K562 (cell line): ENCODE results near the gene HPN. TPM values are rescaled to one million over a fixed set of nuclear protein-coding genes. Genes with fewer than 3 reads are reported as not detected.

Experiments used
- ATF7 ChIP-seq: fragments of 450-650 bp; IDR thresholded peaks from 2 replicates; pipeline ENCODE4 v1.7.1; 2014; ENCODE audit warnings: mild to moderate bottlenecking, moderate library complexity
- CHD1 ChIP-seq: fragments of 200-600 bp; sonication (generic); IDR thresholded peaks from one replicate; pipeline ENCODE4 v1.6.1; 2012; ENCODE audit warnings: mild to moderate bottlenecking, moderate library complexity, low read length, inconsistent platforms
- FOXK2 ChIP-seq, 2 experiments: fragments of 450-650 bp; IDR thresholded peaks in 1 of 2; conservative IDR thresholded peaks in 1 of 2; 2 replicates each; pipeline ENCODE4 v1.6.1; 2016; ENCODE audit warnings: low read depth in 2 of 2, mild to moderate bottlenecking in 1 of 2
- MAFK ChIP-seq: IDR thresholded peaks from 2 replicates; pipeline ENCODE4 v1.6.1; 2011; ENCODE audit warnings: low read length, improper control_type of control experiment
- NELFE ChIP-seq: IDR thresholded peaks from 2 replicates; pipeline ENCODE4 v1.6.1; 2011; ENCODE audit warnings: mild to moderate bottlenecking; ENCODE audit not compliant: insufficient read depth, insufficient read length
- POU5F1 ChIP-seq: fragments of 150-350 bp; IDR thresholded peaks from 2 replicates; pipeline ENCODE4 v1.6.1; 2014; ENCODE audit warnings: borderline replicate concordance, low read length, low read depth, mild to moderate bottlenecking; ENCODE audit not compliant: partially characterized antibody
- RNF2 ChIP-seq: sonication (generic); IDR thresholded peaks from 2 replicates; pipeline ENCODE4 v1.6.1; 2016
- SMARCA5 ChIP-seq: fragments of 450-650 bp; IDR thresholded peaks from 2 replicates; pipeline ENCODE4 v1.6.1; 2016
- ZC3H8 ChIP-seq: fragments of 450-650 bp; IDR thresholded peaks from 2 replicates; pipeline ENCODE4 v1.6.1; 2017
- ZNF143 ChIP-seq: sonication (generic); formaldehyde crosslinking; IDR thresholded peaks from 2 replicates; pipeline ENCODE4 v1.9.0; 2022; ENCODE audit warnings: mild to moderate bottlenecking, missing genetic modification reagents
- polyA plus RNA-seq, 8 experiments: library from polyadenylated mRNA; depleted of rRNA in 4 of 8; stranded (reverse) in 5 of 8; unstranded in 3 of 8; fragments of >200 nt; fragmentation: Nextera tagmentation in 2 of 8; fragmentation: Illumina TruSeq in 1 of 8; extraction: Ambion mirVana in 2 of 8; extraction: Trizol in 1 of 8; gene quantifications; 2 replicates each; pipeline versions ENCODE4 v1.2.1 to v1.2.3, GENCODE V29; 2011 to 2014; ENCODE audit warnings: inconsistent platforms in 1 of 8, missing spikeins in 1 of 8
- total RNA-seq, 7 experiments: library from RNA; depleted of rRNA in 6 of 7; stranded (reverse); fragments of >200 nt in 6 of 7; fragmentation: Illumina TruSeq in 2 of 7; extraction: Trizol in 2 of 7; gene quantifications; 2 replicates each; pipeline versions ENCODE4 v1.2.1 to v1.2.3, GENCODE V29; 2011 to 2021; ENCODE audit warnings: low replicate concordance in 1 of 7
- TF ChIP-seq, protein P1 (sequence below): IDR thresholded peaks from 2 replicates; pipeline ENCODE4 v1.6.1; 2014; ENCODE audit warnings: antibody characterized with exemption
- TF ChIP-seq, protein P2 (sequence below), 2 experiments: fragments of 450-650 bp in 1 of 2; sonication (generic) in 1 of 2; formaldehyde crosslinking in 1 of 2; IDR thresholded peaks in 1 of 2; conservative IDR thresholded peaks in 1 of 2; 2 replicates each; pipeline versions ENCODE4 v1.6.1 to v1.8.1; 2016 to 2023; ENCODE audit warnings: mild to moderate bottlenecking in 2 of 2, moderate library complexity in 2 of 2, inconsistent platforms in 1 of 2, missing genetic modification reagents in 1 of 2
- TF ChIP-seq, protein P3 (sequence below), 3 experiments: fragments of 200-800 bp in 1 of 3; fragments of 250-450 bp in 1 of 3; fragments of 450-650 bp in 1 of 3; sonication (Bioruptor Pico) in 1 of 3; sonication (Bioruptor generic) in 1 of 3; formaldehyde crosslinking in 1 of 3; IDR thresholded peaks; 2 replicates each; pipeline versions ENCODE4 v1.6.1 to v1.8.0; 2016 to 2022; ENCODE audit warnings: mild to moderate bottlenecking in 2 of 3, missing genetic modification characterization in 2 of 3, missing compliant biosample characterization in 1 of 3, moderate library complexity in 1 of 3
- TF ChIP-seq, protein P4 (sequence below): conservative IDR thresholded peaks from 2 replicates; pipeline ENCODE4 v1.6.1; 2011; ENCODE audit warnings: low read depth, mild to moderate bottlenecking, low read length; ENCODE audit not compliant: control insufficient read depth
- TF ChIP-seq, protein P5 (sequence below): fragments of 450-650 bp; IDR thresholded peaks from 2 replicates; pipeline ENCODE4 v1.6.1; 2016
- TF ChIP-seq, protein P6 (sequence below), 2 experiments: fragments of 450-650 bp; conservative IDR thresholded peaks; 2 replicates each; pipeline ENCODE4 v1.6.1; 2017; ENCODE audit warnings: mild to moderate bottlenecking in 2 of 2, moderate library complexity in 2 of 2

The HPN gene
- total and polyA plus RNA-seq, 9 of the 15 experiments (the other 6 are each of a cell fraction or from before 2014, with no cell fraction given), result 0.10 to 0.20 TPM; not detected in 7

DNA sequence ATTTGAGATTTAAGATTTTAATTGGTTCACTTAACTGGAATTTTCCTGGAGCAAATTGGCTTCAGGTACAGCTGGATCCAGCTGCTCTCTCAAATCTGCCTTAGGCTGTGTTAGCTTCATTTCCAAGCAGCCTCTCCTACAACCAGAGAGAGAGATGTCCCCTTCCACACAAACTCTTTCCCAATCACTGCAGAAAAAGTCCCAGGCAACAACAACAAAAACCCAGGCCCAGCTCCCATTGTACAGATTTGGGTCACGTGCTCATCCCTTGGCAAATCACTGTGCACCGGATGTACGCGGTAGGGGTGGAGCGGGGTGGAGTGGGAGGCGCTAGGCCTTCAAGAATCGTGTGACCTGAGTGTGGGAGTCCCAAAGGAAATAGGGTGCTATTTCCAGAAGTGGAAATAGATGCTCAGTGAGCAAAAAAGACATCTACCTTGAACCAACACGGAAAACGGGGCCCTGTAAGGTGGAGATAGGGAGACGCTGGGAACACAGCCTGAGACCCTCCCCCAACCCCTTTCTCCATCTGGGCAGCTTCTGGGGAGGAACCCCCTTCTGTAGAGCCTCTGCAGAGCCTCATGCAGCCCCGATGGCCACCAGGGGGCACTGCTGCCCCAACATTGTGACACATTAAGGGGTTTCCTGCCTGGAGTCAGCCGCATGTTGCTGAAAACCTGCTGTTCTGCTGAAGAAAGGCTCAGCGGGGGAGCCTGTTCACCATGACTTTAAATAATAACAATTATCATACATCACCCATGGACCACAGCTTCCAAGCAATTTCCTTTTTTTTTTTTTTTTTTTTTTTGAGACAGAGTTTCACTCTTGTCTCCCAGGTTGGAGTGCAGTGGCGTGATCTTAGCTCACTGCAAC, 25.4 kb downstream of the HPN start (continued):
- TF ChIP-seq, protein P1, sequence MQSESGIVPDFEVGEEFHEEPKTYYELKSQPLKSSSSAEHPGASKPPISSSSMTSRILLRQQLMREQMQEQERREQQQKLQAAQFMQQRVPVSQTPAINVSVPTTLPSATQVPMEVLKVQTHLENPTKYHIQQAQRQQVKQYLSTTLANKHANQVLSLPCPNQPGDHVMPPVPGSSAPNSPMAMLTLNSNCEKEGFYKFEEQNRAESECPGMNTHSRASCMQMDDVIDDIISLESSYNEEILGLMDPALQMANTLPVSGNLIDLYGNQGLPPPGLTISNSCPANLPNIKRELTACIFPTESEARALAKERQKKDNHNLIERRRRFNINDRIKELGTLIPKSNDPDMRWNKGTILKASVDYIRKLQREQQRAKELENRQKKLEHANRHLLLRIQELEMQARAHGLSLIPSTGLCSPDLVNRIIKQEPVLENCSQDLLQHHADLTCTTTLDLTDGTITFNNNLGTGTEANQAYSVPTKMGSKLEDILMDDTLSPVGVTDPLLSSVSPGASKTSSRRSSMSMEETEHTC, result no peak
- TF ChIP-seq POU5F1, result no peak
- TF ChIP-seq, protein P2, sequence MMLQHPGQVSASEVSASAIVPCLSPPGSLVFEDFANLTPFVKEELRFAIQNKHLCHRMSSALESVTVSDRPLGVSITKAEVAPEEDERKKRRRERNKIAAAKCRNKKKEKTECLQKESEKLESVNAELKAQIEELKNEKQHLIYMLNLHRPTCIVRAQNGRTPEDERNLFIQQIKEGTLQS (IDR thresholded peaks at IDR 0.05), result peak; percentile 8; the same call in 1 of the 2 replicates
- TF ChIP-seq, protein P2 (CRISPR knock-in tag; conservative IDR thresholded peaks at IDR 0.05), result no peak
- TF ChIP-seq, protein P3, sequence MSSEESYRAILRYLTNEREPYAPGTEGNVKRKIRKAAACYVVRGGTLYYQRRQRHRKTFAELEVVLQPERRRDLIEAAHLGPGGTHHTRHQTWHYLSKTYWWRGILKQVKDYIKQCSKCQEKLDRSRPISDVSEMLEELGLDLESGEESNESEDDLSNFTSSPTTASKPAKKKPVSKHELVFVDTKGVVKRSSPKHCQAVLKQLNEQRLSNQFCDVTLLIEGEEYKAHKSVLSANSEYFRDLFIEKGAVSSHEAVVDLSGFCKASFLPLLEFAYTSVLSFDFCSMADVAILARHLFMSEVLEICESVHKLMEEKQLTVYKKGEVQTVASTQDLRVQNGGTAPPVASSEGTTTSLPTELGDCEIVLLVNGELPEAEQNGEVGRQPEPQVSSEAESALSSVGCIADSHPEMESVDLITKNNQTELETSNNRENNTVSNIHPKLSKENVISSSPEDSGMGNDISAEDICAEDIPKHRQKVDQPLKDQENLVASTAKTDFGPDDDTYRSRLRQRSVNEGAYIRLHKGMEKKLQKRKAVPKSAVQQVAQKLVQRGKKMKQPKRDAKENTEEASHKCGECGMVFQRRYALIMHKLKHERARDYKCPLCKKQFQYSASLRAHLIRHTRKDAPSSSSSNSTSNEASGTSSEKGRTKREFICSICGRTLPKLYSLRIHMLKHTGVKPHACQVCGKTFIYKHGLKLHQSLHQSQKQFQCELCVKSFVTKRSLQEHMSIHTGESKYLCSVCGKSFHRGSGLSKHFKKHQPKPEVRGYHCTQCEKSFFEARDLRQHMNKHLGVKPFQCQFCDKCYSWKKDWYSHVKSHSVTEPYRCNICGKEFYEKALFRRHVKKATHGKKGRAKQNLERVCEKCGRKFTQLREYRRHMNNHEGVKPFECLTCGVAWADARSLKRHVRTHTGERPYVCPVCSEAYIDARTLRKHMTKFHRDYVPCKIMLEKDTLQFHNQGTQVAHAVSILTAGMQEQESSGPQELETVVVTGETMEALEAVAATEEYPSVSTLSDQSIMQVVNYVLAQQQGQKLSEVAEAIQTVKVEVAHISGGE (CRISPR knock-in tag; IDR thresholded peaks at IDR 0.05), result no peak
- TF ChIP-seq, protein P4, sequence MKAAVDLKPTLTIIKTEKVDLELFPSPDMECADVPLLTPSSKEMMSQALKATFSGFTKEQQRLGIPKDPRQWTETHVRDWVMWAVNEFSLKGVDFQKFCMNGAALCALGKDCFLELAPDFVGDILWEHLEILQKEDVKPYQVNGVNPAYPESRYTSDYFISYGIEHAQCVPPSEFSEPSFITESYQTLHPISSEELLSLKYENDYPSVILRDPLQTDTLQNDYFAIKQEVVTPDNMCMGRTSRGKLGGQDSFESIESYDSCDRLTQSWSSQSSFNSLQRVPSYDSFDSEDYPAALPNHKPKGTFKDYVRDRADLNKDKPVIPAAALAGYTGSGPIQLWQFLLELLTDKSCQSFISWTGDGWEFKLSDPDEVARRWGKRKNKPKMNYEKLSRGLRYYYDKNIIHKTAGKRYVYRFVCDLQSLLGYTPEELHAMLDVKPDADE, result no peak
- no peak for TF ChIP-seq ZNF143 (CRISPR knock-in tag)
- TF ChIP-seq NELFE, result no peak
- no peak for TF ChIP-seq CHD1
- no peak for TF ChIP-seq RNF2
- peak; percentile 60; the same call in 1 of the 2 replicates for TF ChIP-seq SMARCA5
- no peak for TF ChIP-seq MAFK
- peak; percentile 42; the same call in 1 of the 2 replicates for TF ChIP-seq ATF7
- no peak for TF ChIP-seq ZC3H8
- TF ChIP-seq, protein P5, sequence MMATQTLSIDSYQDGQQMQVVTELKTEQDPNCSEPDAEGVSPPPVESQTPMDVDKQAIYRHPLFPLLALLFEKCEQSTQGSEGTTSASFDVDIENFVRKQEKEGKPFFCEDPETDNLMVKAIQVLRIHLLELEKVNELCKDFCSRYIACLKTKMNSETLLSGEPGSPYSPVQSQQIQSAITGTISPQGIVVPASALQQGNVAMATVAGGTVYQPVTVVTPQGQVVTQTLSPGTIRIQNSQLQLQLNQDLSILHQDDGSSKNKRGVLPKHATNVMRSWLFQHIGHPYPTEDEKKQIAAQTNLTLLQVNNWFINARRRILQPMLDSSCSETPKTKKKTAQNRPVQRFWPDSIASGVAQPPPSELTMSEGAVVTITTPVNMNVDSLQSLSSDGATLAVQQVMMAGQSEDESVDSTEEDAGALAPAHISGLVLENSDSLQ, result no peak
- TF ChIP-seq, protein P6, sequence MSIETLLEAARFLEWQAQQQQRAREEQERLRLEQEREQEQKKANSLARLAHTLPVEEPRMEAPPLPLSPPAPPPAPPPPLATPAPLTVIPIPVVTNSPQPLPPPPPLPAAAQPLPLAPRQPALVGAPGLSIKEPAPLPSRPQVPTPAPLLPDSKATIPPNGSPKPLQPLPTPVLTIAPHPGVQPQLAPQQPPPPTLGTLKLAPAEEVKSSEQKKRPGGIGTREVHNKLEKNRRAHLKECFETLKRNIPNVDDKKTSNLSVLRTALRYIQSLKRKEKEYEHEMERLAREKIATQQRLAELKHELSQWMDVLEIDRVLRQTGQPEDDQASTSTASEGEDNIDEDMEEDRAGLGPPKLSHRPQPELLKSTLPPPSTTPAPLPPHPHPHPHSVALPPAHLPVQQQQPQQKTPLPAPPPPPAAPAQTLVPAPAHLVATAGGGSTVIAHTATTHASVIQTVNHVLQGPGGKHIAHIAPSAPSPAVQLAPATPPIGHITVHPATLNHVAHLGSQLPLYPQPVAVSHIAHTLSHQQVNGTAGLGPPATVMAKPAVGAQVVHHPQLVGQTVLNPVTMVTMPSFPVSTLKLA (conservative IDR thresholded peaks at IDR 0.05), result peak in 1 of 2 experiments; percentile 48; a peak in 2 of 4 replicates
- peak in 1 of 2 experiments; percentile 44; a peak in 2 of 4 replicates for TF ChIP-seq FOXK2 (conservative IDR thresholded peaks at IDR 0.05 in 1 of 2, IDR thresholded peaks at IDR 0.05 in 1 of 2; ENCODE audit: low read depth in 2 of 2)
